HAP-1 (cell line): Measurements from ENCODE around the gene PHF21A.
"Not testable (repeated sequence)": the region's sequence is repeated elsewhere in the genome, so short reads cannot be mapped to it uniquely, and the experiment has no call there.

ENCODE experiments used
- DNase-seq, 2 experiments: peaks; one replicate each; pipeline ENCODE4 v3.0.0-alpha.2; 2016 to 2020; ENCODE audit warnings: low spot score in 2 of 2
- H3K27me3 ChIP-seq: fragments of 250-450 bp; sonication (Bioruptor Pico); 2 replicates; pipeline ENCODE4 v1.5.1; 2020; ENCODE audit warnings: low read depth, mild to moderate bottlenecking, moderate library complexity
- H3K36me3 ChIP-seq: fragments of 250-450 bp; sonication (Bioruptor Pico); replicated peaks from 2 replicates; pipeline ENCODE4 v1.5.1; 2020; ENCODE audit warnings: mild to moderate bottlenecking
- H3K4me1 ChIP-seq: fragments of 250-450 bp; sonication (Bioruptor Pico); 2 replicates; pipeline ENCODE4 v1.5.1; 2020; ENCODE audit warnings: mild to moderate bottlenecking
- H3K4me3 ChIP-seq: fragments of 250-450 bp; sonication (Bioruptor Pico); 2 replicates; pipeline ENCODE4 v1.5.1; 2020; ENCODE audit warnings: mild to moderate bottlenecking, moderate library complexity
- H3K9me3 ChIP-seq: fragments of 250-450 bp; sonication (Bioruptor Pico); 2 replicates; pipeline ENCODE4 v1.5.1; 2020; ENCODE audit warnings: mild to moderate bottlenecking, moderate library complexity
- in situ Hi-C: fragments of 300-500 bp; cut with MboI; formaldehyde crosslinking; loops from 3 replicates; pipeline ENCODE4 v1.14.3; 2020; ENCODE audit warnings: low sequenced_read_pairs, inconsistent platforms, mixed read lengths

The PHF21A gene

DNA sequence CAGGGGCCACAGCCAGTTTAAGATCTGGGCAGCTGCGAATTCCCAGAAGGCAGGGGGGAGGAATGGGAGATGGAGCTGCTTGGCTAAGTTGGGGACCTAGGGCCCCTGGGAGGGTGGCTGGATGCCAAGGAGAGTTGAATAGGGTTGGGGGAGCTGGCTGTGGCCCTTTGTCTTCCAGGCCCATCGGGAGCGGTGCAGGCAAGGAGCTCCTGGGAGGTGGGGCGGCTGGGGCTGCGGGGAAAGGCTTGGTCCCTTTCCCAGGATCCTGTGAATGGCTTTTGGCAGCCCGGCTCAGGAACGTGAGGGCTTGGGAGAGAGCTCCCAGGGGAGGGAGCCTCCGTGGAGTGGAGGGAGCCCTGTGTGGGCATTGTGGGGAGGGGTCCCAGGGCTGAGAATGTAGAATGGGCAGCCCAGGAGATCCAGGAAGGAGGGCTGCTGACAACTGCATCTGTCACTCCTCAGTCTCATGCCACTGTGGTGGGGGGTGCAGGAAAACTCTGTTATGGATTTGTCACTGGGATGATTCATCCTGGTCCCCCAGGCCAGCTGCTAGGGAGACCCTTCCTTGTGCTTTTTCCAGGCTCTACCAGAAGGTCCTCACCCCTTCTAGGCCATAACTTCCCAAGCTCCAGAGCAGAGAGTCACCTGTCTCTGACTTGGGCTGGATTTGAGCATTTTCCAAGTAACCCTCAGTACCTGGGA lies 220.2 kb downstream of the PHF21A start:
- Histone ChIP-seq H3K36me3 (no peaks in the 10 kb centered on the region; the same call in 1 of the 2 replicates), H3K9me3 (no peaks in the 10 kb centered on the region), H3K27me3 (no peaks in the 10 kb centered on the region), H3K4me1 (peaks cover 6% of the 10 kb centered on the region), H3K4me3 (peak overlapping the region; percentile 48)
- DNase-seq, result peak in 1 of 2 experiments; percentile 50
- in situ Hi-C loops, result loop anchor here (10.0 kb wide), 1 partner anchor 64 kb away; no protein-coding TSS in a partner anchor

DNA sequence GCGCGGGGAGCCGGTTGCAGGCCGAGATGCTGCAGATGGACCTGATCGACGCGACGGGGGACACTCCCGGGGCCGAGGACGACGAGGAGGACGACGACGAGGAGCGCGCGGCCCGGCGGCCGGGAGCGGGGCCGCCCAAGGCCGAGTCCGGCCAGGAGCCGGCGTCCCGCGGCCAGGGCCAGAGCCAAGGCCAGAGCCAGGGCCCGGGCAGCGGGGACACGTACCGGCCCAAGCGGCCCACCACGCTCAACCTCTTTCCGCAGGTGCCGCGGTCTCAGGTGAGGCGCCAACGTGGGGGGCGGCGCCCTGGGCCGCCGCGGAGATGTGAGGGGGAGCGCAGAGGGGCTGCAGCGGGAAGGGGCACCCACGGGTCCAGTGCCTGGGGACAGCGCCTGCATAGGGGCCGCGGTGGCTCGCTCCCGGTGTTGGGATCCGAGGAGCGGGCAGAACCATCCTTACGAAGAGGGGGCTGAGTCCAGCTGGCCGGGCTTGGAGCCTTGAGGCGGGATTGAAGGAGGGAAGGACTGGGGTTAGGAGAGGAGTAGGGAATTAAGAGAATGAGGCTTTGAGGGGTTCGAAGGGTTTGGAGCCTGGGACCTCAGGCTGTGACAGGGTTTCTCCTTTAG lies 221.0 kb downstream of the PHF21A start:
- peak overlapping the region; percentile 48 for H3K4me3 ChIP-seq
- not testable (repeated sequence) for H3K4me1 ChIP-seq, H3K9me3 ChIP-seq, H3K36me3 ChIP-seq, H3K27me3 ChIP-seq
- DNase-seq, result peak in 1 of 2 experiments; percentile 33
- in situ Hi-C loops, result loop anchor here (10.0 kb wide), 1 partner anchor 65 kb away; no protein-coding TSS in a partner anchor

DNA sequence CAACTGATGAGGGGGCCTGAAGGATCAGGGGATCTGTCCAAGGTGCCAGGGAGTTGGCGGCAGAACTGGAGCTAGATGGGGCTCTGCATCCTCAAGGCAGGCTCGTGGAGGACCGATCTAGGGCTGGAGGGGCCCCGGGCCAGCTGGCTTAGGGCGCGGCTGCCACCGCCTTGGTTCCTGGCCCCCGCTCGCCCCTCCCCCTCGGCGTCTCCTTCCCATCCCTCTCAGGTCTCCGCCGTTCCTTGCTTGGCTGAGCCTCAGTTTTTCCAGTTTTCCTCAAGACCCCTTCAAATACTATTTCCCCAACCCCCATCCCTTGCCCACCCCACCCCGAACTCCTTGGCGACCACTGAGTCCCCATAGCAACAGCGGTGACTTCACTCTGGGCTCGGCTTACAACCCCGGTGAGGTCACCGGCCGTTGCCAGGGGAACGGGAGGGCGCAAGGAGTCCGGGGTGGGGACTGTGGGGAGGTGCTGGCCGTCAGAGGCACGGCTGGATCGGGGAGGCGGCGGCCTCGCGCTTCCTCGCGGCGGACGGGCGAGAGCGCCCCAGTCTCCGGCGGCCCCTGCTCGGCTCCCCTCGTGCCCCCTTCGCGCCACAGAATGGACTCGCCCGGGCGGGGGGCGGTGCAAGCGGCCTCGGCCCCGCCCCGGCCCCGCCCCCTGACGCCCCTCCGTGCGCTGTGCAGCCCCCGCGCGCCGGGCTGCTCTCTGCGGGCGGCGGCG lies 221.6 kb downstream of the PHF21A start:
- Histone ChIP-seq H3K4me1 (peaks cover 6% of the 10 kb centered on the region), H3K27me3 (no peaks in the 10 kb centered on the region), H3K36me3 (no peaks in the 10 kb centered on the region; the same call in 1 of the 2 replicates), H3K9me3 (no peaks in the 10 kb centered on the region), H3K4me3 (peak overlapping the region; percentile 48)
- in situ Hi-C loops, result loop anchor here (10.0 kb wide), 1 partner anchor 65 kb away; no protein-coding TSS in a partner anchor
- DNase-seq, result peak; percentile 80 to 91

DNA sequence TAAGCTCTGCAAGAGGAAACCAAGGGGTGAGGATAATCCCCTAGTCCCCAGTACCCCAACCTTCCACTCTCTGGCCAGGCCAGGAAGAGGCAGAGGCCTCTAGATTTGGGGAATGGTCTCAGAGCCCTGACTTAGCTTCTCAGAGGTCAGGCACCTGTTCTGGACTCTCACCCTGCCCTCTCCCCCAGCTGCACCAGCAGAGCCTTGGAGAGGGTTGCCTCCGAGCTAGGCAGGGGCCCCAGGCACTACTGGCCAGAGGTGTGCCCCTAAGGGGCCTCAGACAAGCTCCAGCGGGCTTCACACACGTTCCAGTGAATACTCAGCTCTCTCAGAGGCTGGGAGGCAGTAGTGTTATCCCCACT lies 222.2 kb downstream of the PHF21A start:
- in situ Hi-C loops, result no loop called here
- H3K27me3 ChIP-seq, result no peaks in the 10 kb centered on the region
- DNase-seq, result no peak
- no peaks in the 10 kb centered on the region; the same call in 1 of the 2 replicates for H3K36me3 ChIP-seq
- peak overlapping the region; percentile 48 for H3K4me3 ChIP-seq
- no peaks in the 10 kb centered on the region for H3K9me3 ChIP-seq
- peaks cover 6% of the 10 kb centered on the region for H3K4me1 ChIP-seq

DNA sequence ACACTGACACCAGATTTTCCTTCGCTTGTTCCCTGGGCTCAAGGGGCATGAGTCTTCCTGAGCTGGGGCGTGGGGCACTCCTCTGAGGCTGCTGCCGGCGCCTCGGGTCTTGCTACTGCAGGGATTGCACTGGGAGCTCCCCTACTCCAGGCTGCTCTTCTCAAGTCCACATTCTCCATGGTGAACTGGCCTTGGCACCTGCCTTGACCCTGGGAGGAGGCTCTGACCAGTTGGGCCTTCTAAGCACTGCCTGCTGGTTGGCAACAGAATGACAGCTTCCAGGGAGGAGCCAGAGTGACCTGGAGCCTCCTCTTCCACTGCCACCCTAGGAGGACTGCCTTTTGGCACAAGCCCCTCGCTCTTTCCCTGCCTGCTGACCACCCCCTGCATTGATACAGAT lies 223.7 kb downstream of the PHF21A start:
- in situ Hi-C loops, result no loop called here
- no peak for DNase-seq
- Histone ChIP-seq H3K36me3 (no peaks in the 10 kb centered on the region), H3K27me3 (no peaks in the 10 kb centered on the region), H3K4me3 (no peak overlapping the region), H3K9me3 (no peaks in the 10 kb centered on the region), H3K4me1 (peaks cover 6% of the 10 kb centered on the region)

DNA sequence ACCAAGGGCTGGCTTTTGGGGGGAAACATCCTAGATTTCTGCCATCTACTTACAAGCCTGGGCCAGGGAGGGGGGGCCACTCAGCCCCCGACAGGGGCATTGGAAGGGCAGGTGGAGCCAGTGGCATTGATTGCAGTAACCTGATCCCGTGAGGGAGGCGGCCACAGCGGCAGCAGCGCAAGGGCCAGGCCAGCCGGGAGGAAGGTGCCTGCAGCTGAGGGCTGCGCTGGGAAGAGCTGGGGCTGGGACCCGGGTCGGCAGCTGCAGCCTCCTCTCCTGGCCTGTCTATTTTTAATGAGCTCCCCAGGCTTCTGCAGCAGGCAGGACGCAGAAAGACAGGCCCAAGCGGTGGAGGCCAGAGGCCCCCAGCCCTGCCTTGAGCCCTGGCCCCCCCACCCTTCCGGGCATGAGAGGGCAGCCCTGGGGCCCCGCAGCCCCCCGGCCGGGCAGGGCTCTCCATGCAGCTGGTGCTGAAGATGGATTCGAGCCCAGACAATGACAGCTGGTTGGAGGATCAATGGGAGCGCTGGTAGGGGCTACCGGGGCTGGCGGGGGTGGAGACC lies 224.8 kb downstream of the PHF21A start:
- Histone ChIP-seq H3K36me3 (no peaks in the 10 kb centered on the region), H3K9me3 (no peaks in the 10 kb centered on the region), H3K4me3 (no peak overlapping the region), H3K4me1 (peaks cover 6% of the 10 kb centered on the region), H3K27me3 (no peaks in the 10 kb centered on the region)
- DNase-seq, result peak in 1 of 2 experiments; percentile 36
- in situ Hi-C loops, result no loop called here

DNA sequence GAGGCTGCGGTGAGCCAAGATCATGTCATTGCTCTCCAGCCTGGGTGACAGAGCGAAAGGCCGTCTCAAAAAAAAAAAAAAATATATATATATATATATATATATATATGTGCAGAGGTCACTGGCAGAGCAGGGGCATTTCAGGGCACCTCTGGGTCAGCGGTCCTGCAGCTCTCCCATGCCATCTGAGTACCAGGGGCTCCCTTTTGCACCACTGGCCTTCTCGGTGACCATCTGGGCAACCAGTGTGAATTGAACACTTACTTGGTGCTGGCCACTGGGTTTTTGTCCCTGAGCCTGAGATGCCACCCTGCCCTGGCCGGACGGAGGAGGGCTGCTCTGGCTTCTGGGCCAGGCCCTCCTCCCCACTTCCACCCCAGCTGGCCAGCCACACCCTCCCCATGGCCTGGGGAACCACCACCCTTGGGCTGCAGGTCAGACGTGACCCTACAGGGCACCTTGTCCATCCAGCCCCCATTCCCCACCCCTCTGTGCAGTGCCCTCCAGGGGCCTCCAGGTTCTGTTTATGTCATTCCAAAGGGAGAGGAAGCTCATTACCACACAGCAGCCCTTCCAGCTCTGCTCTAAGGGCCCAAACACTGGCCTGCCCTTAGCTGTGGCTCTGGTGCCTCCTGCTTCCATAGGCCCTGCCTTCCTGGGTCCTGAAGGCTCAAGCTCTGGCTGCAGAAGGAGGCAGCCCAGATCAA lies 225.5 kb downstream of the PHF21A start:
- no peak overlapping the region for H3K4me3 ChIP-seq
- in situ Hi-C loops, result no loop called here
- H3K9me3 ChIP-seq, result no peaks in the 10 kb centered on the region
- H3K4me1 ChIP-seq, result peaks cover 6% of the 10 kb centered on the region
- H3K27me3 ChIP-seq, result no peaks in the 10 kb centered on the region
- H3K36me3 ChIP-seq, result no peaks in the 10 kb centered on the region
- no peak for DNase-seq

DNA sequence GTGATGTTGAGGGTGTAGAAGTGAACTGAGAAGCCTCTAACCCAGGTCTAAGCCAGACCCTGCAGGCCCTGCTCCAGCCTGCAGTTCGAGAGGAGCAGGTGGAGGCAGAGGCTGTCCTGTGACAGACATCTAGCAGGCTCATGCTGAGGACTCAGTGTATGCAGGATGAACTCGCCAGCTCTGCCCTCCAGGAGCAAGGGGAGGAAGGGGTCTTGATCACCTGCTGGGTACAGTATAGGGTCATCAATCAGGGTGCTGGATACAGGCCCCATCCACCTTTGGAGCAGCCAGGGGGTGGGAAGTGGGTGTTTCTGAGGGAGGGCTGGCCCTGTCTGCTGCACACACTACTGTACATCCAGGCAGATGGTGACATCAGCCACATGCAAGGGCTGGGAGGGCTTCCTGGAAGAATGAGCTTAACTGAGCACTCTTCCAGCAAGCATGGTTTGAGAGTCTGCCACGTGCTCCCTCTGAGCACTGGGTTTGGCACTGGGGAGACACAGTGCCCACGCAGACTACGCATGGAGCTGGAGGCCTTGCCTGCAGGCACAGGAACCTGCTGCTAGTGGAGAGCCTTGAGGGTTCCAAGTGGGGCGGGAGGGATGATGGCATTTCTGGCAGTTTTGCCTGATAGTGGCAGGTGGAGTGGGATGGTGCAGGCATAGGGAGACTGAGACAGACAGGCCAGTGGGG lies 226.6 kb downstream of the PHF21A start:
- Histone ChIP-seq H3K9me3 (no peaks in the 10 kb centered on the region), H3K36me3 (no peaks in the 10 kb centered on the region), H3K4me3 (no peak overlapping the region), H3K27me3 (no peaks in the 10 kb centered on the region), H3K4me1 (peaks cover 6% of the 10 kb centered on the region)
- no peak for DNase-seq
- in situ Hi-C loops, result no loop called here

DNA sequence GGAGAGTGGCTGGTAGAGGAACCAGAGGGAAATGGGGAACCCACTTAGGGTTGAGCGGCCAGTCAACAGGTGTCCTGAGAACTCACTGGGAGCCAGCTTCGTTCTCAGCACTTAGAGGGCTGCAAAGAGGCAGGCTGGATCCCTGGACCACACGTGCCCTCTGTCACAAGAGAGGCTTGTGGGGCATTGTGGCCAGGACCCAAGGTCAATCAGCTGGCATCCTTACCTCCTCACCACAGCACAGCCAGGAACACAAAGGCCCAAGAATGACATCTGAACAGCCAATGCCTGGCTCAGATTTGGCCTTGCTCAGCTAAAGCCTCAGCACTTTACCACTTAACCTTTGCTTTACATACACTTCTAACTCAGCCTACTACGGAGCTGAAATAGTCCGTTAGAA lies 228.4 kb downstream of the PHF21A start:
- DNase-seq, result no peak
- in situ Hi-C loops, result no loop called here
- no peaks in the 10 kb centered on the region for H3K36me3 ChIP-seq
- no peaks in the 10 kb centered on the region for H3K4me1 ChIP-seq
- H3K9me3 ChIP-seq, result no peaks in the 10 kb centered on the region
- no peaks in the 10 kb centered on the region for H3K27me3 ChIP-seq
- H3K4me3 ChIP-seq, result no peak overlapping the region

DNA sequence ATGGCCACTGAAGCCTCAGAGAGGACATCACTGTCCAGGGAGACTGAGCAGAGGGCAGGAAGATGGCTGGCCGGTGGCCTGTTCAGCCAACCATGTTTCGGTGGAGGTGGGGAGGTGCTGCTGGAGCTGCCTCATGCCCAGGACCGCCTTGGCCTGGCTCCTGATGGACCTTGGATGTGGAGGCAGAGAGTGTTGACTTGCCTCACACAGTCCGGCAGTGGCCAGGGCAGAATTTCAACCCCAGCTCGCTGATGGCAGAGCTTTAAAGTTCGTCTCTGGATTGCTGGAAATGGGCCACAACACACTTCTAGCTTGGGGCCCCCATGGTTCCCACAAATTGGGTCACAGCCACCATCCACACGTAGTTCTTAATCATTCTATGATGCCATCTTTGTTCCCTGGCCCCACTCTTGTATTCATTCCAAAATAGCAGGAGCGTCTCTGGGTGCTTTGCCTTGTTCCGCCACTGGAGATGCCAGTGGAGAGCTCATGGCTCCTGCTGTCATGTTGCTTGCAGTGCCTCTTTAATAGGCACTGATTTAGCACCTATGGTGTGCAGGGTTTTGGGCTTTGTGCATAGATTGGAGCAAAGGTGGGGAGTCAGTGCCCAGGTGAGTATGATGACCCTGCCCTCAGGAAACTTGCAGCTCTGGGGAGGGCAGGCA lies 230.2 kb downstream of the PHF21A start:
- in situ Hi-C loops, result no loop called here
- H3K4me3 ChIP-seq, result no peak overlapping the region
- no peaks in the 10 kb centered on the region for H3K9me3 ChIP-seq
- H3K27me3 ChIP-seq, result no peaks in the 10 kb centered on the region
- no peak for DNase-seq
- no peaks in the 10 kb centered on the region for H3K4me1 ChIP-seq
- no peaks in the 10 kb centered on the region for H3K36me3 ChIP-seq

DNA sequence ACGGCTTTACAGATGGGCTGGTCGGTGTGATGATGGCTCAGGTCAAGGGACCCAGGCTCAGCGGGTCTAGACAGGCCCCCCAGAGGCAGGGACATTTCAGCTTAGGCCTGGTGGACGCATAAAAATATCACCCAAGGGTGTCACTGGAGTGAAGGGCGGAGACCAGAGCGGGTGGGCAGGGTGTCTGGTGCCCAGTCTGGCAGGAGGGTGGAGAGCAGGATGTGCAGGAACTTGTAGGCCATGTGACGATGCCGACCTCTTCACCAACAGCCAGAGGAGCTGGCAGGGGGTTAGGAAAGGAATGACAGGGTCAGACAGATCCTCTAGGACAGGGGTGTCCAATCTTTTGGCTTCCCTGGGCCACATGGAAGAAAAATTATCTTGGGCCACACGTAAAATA lies 231.3 kb downstream of the PHF21A start:
- H3K9me3 ChIP-seq, result no peaks in the 10 kb centered on the region
- no peaks in the 10 kb centered on the region for H3K36me3 ChIP-seq
- in situ Hi-C loops, result no loop called here
- no peak overlapping the region for H3K4me3 ChIP-seq
- no peaks in the 10 kb centered on the region for H3K27me3 ChIP-seq
- DNase-seq, result no peak
- no peaks in the 10 kb centered on the region; the same call in 1 of the 2 replicates for H3K4me1 ChIP-seq

DNA sequence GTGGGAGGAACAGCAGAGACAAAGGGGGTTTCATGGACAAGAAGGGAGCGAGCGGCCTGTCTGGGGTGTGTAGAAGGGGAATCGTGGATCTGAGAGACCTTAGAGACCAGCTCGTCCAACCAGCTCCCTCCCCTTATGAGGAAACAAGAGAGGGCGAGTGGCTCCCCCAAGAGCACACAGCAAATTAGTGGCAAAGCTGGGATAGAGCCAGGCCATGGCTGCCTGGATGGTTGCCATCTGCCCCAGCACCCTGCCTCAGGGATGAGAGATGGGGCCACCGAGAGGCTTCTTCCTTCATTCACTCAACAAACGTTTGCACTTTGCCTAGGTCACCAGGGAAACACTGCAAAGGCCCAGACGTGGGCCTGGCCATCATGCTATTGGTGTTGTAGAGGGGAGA lies 231.7 kb downstream of the PHF21A start:
- in situ Hi-C loops, result no loop called here
- no peaks in the 10 kb centered on the region for H3K36me3 ChIP-seq
- no peak overlapping the region for H3K4me3 ChIP-seq
- no peaks in the 10 kb centered on the region; the same call in 1 of the 2 replicates for H3K4me1 ChIP-seq
- no peak for DNase-seq
- no peaks in the 10 kb centered on the region for H3K27me3 ChIP-seq
- no peaks in the 10 kb centered on the region for H3K9me3 ChIP-seq
